ENCODE measurements around the gene RNPEPL1. TPM values are rescaled to one million over a fixed set of nuclear protein-coding genes. Genes with fewer than 3 reads are reported as not detected.
A peak's percentile ranks its signal among the peaks of the same experiment; 100 is the strongest.

Gene RNPEPL1
- polyA plus RNA-seq, 1 donor = 61.8 TPM

GRCh38 chr2:240570531-240571313 is 2.4 kb downstream of the RNPEPL1 start:
- no peak for DNase-seq
- WGBS (ENCODE audit: insufficient coverage, low lambda C conversion rate) = no CpG with 5 or more reads among the region's 11 CpGs
- H3K4me1 ChIP-seq (ENCODE audit: control insufficient read depth, insufficient read depth, low read length) = peaks cover 34% of the 10 kb centered on the region
- H3K9me3 ChIP-seq (ENCODE audit: control insufficient read depth, low read depth, low read length) = no peaks in the 10 kb centered on the region
- H3K27me3 ChIP-seq (ENCODE audit: control insufficient read depth, insufficient read depth, low read length) = no peaks in the 10 kb centered on the region
- H3K27ac ChIP-seq (ENCODE audit: low read length) = no peak overlapping the region
- H3K4me3 ChIP-seq (ENCODE audit: low read length) = no peak overlapping the region
- H3K36me3 ChIP-seq (ENCODE audit: control insufficient read depth, insufficient read depth, low read length) = peaks cover 27% of the 10 kb centered on the region

GRCh38 chr2:240571314-240571973 is 3.2 kb downstream of the RNPEPL1 start:
- WGBS (ENCODE audit: insufficient coverage, low lambda C conversion rate) = 89% methylated on average over 3 of the region's 18 CpGs
- Histone ChIP-seq H3K4me1 (ENCODE audit: control insufficient read depth, insufficient read depth, low read length) (peaks cover 31% of the 10 kb centered on the region), H3K36me3 (ENCODE audit: control insufficient read depth, insufficient read depth, low read length) (peaks cover 34% of the 10 kb centered on the region), H3K27me3 (ENCODE audit: control insufficient read depth, insufficient read depth, low read length) (no peaks in the 10 kb centered on the region), H3K4me3 (ENCODE audit: low read length) (no peak overlapping the region), H3K27ac (ENCODE audit: low read length) (no peak overlapping the region), H3K9me3 (ENCODE audit: control insufficient read depth, low read depth, low read length) (no peaks in the 10 kb centered on the region)
- no peak for DNase-seq

GRCh38 chr2:240572141-240573031 is 4.1 kb downstream of the RNPEPL1 start:
- WGBS (ENCODE audit: insufficient coverage, low lambda C conversion rate) = no CpG with 5 or more reads among the region's 30 CpGs
- no peak for DNase-seq
- Histone ChIP-seq H3K4me3 (ENCODE audit: low read length) (no peak overlapping the region), H3K27ac (ENCODE audit: low read length) (no peak overlapping the region), H3K4me1 (ENCODE audit: control insufficient read depth, insufficient read depth, low read length) (peaks cover 22% of the 10 kb centered on the region), H3K27me3 (ENCODE audit: control insufficient read depth, insufficient read depth, low read length) (no peaks in the 10 kb centered on the region), H3K36me3 (ENCODE audit: control insufficient read depth, insufficient read depth, low read length) (peaks cover 44% of the 10 kb centered on the region), H3K9me3 (ENCODE audit: control insufficient read depth, low read depth, low read length) (no peaks in the 10 kb centered on the region)

GRCh38 chr2:240573071-240573515 is 4.8 kb downstream of the RNPEPL1 start:
- Histone ChIP-seq H3K36me3 (ENCODE audit: control insufficient read depth, insufficient read depth, low read length) (peaks cover 51% of the 10 kb centered on the region), H3K4me3 (ENCODE audit: low read length) (no peak overlapping the region), H3K27ac (ENCODE audit: low read length) (no peak overlapping the region), H3K4me1 (ENCODE audit: control insufficient read depth, insufficient read depth, low read length) (peaks cover 17% of the 10 kb centered on the region), H3K9me3 (ENCODE audit: control insufficient read depth, low read depth, low read length) (no peaks in the 10 kb centered on the region), H3K27me3 (ENCODE audit: control insufficient read depth, insufficient read depth, low read length) (no peaks in the 10 kb centered on the region)
- WGBS (ENCODE audit: insufficient coverage, low lambda C conversion rate) = no CpG with 5 or more reads among the region's 20 CpGs
- no peak for DNase-seq

- WGBS (ENCODE audit: insufficient coverage, low lambda C conversion rate) = no CpG with 5 or more reads among the region's 37 CpGs
- Histone ChIP-seq H3K9me3 (ENCODE audit: control insufficient read depth, low read depth, low read length) (no peaks in the 10 kb centered on the region), H3K27ac (ENCODE audit: low read length) (no peak overlapping the region), H3K4me3 (ENCODE audit: low read length) (no peak overlapping the region), H3K27me3 (ENCODE audit: control insufficient read depth, insufficient read depth, low read length) (no peaks in the 10 kb centered on the region), H3K36me3 (ENCODE audit: control insufficient read depth, insufficient read depth, low read length) (peaks cover 57% of the 10 kb centered on the region), H3K4me1 (ENCODE audit: control insufficient read depth, insufficient read depth, low read length) (peaks cover 24% of the 10 kb centered on the region)
- DNase-seq = no peak
Measured at GRCh38 chr2:240573516-240574385, 5.5 kb downstream of the RNPEPL1 start.

- Histone ChIP-seq H3K4me3 (ENCODE audit: low read length) (no peak overlapping the region), H3K27me3 (ENCODE audit: control insufficient read depth, insufficient read depth, low read length) (no peaks in the 10 kb centered on the region), H3K27ac (ENCODE audit: low read length) (no peak overlapping the region), H3K36me3 (ENCODE audit: control insufficient read depth, insufficient read depth, low read length) (peaks cover 62% of the 10 kb centered on the region), H3K4me1 (ENCODE audit: control insufficient read depth, insufficient read depth, low read length) (peaks cover 26% of the 10 kb centered on the region), H3K9me3 (ENCODE audit: control insufficient read depth, low read depth, low read length) (no peaks in the 10 kb centered on the region)
- DNase-seq = no peak
- no CpG with 5 or more reads among the region's 21 CpGs for WGBS (ENCODE audit: insufficient coverage, low lambda C conversion rate)
Measured at GRCh38 chr2:240574386-240575100, 6.3 kb downstream of the RNPEPL1 start.

GRCh38 chr2:240575101-240575965 is 7.0 kb downstream of the RNPEPL1 start:
- no peaks in the 10 kb centered on the region for H3K27me3 ChIP-seq (ENCODE audit: control insufficient read depth, insufficient read depth, low read length)
- no peak overlapping the region for H3K27ac ChIP-seq (ENCODE audit: low read length)
- peaks cover 23% of the 10 kb centered on the region for H3K4me1 ChIP-seq (ENCODE audit: control insufficient read depth, insufficient read depth, low read length)
- DNase-seq = peak in 1 of 2 donors; percentile 35
- no peak overlapping the region for H3K4me3 ChIP-seq (ENCODE audit: low read length)
- H3K36me3 ChIP-seq (ENCODE audit: control insufficient read depth, insufficient read depth, low read length) = peaks cover 62% of the 10 kb centered on the region
- no peaks in the 10 kb centered on the region for H3K9me3 ChIP-seq (ENCODE audit: control insufficient read depth, low read depth, low read length)
- no CpG with 5 or more reads among the region's 23 CpGs for WGBS (ENCODE audit: insufficient coverage, low lambda C conversion rate)

- DNase-seq = no peak
- Histone ChIP-seq H3K4me3 (ENCODE audit: low read length) (no peak overlapping the region), H3K9me3 (ENCODE audit: control insufficient read depth, low read depth, low read length) (no peaks in the 10 kb centered on the region), H3K4me1 (ENCODE audit: control insufficient read depth, insufficient read depth, low read length) (peaks cover 28% of the 10 kb centered on the region), H3K27me3 (ENCODE audit: control insufficient read depth, insufficient read depth, low read length) (no peaks in the 10 kb centered on the region), H3K27ac (ENCODE audit: low read length) (no peak overlapping the region), H3K36me3 (ENCODE audit: control insufficient read depth, insufficient read depth, low read length) (peaks cover 62% of the 10 kb centered on the region)
- WGBS (ENCODE audit: insufficient coverage, low lambda C conversion rate) = no CpG with 5 or more reads among the region's 6 CpGs
Measured at GRCh38 chr2:240576036-240576435, 7.8 kb downstream of the RNPEPL1 start.

All from large intestine (tissue), 3 donors.